Neutrophil (primary cell): ENCODE results near the gene MYO3B.
"Not testable (repeated sequence)": the region's sequence is repeated elsewhere in the genome, so short reads cannot be mapped to it uniquely, and the experiment has no call there.

Experiments used
- H3K27ac ChIP-seq: fragments of 200-600 bp; sonication (generic); 2 replicates; pipeline ENCODE4 v1.5.1; 2016; ENCODE audit warnings: mild to moderate bottlenecking, moderate library complexity
- H3K27me3 ChIP-seq: fragments of 200-600 bp; sonication (generic); 2 replicates; pipeline ENCODE4 v1.6.0; 2016; ENCODE audit warnings: mild to moderate bottlenecking
- H3K36me3 ChIP-seq: fragments of 200-600 bp; sonication (generic); 2 replicates; pipeline ENCODE4 v1.5.1; 2017
- H3K4me1 ChIP-seq, 2 experiments: fragments of 200-600 bp in 1 of 2; sonication (generic) in 1 of 2; 1 replicate in 1 of 2; 2 replicates in 1 of 2; pipeline versions ENCODE4 v1.5.1 to v1.6.1; 2013 to 2016; ENCODE audit warnings: low read depth in 1 of 2, low read length in 1 of 2, mild to moderate bottlenecking in 1 of 2, moderate library complexity in 1 of 2; ENCODE audit not compliant: control insufficient read depth in 1 of 2, insufficient read depth in 1 of 2
- H3K4me3 ChIP-seq, 2 experiments: fragments of 200-600 bp in 1 of 2; sonication (generic) in 1 of 2; 1 replicate in 1 of 2; 2 replicates in 1 of 2; pipeline ENCODE4 v1.5.1; 2013 to 2016; ENCODE audit warnings: low read depth in 1 of 2, low read length in 1 of 2, mild to moderate bottlenecking in 1 of 2, moderate library complexity in 1 of 2
- H3K9me3 ChIP-seq: fragments of 200-600 bp; sonication (generic); 2 replicates; pipeline ENCODE4 v1.5.1; 2016
- TF ChIP-seq, protein P1 (sequence below): fragments of 200-600 bp; sonication (generic); IDR thresholded peaks from 2 replicates; pipeline ENCODE4 v1.5.1; 2016; ENCODE audit warnings: antibody characterized with exemption

MYO3B gene

DNA sequence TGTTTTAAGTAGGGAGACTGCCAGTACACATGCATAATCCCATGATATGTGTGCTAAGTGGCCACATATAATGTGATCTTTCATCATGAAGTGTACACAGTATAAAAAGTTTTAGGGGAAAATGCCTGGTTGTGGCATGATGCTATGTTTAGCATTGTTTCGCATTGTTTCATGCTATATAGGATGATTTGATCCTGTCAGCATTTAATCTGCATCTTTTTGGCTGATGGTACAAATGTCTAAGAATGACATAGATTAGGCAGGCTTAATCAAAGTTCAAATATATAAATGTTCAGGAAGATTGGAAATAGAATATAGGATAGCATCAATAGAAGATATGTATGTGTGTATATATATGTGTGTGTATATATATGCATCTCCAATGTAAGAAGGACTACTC lies 83.6 kb downstream of the MYO3B start:
- Histone ChIP-seq H3K36me3 (no peaks in the 10 kb centered on the region), H3K27me3 (no peaks in the 10 kb centered on the region), H3K4me1 (no peaks in the 10 kb centered on the region), H3K27ac (no peak overlapping the region), H3K4me3 (no peak overlapping the region), H3K9me3 (no peaks in the 10 kb centered on the region)
- TF ChIP-seq, protein P1, sequence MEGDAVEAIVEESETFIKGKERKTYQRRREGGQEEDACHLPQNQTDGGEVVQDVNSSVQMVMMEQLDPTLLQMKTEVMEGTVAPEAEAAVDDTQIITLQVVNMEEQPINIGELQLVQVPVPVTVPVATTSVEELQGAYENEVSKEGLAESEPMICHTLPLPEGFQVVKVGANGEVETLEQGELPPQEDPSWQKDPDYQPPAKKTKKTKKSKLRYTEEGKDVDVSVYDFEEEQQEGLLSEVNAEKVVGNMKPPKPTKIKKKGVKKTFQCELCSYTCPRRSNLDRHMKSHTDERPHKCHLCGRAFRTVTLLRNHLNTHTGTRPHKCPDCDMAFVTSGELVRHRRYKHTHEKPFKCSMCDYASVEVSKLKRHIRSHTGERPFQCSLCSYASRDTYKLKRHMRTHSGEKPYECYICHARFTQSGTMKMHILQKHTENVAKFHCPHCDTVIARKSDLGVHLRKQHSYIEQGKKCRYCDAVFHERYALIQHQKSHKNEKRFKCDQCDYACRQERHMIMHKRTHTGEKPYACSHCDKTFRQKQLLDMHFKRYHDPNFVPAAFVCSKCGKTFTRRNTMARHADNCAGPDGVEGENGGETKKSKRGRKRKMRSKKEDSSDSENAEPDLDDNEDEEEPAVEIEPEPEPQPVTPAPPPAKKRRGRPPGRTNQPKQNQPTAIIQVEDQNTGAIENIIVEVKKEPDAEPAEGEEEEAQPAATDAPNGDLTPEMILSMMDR: no peak

DNA sequence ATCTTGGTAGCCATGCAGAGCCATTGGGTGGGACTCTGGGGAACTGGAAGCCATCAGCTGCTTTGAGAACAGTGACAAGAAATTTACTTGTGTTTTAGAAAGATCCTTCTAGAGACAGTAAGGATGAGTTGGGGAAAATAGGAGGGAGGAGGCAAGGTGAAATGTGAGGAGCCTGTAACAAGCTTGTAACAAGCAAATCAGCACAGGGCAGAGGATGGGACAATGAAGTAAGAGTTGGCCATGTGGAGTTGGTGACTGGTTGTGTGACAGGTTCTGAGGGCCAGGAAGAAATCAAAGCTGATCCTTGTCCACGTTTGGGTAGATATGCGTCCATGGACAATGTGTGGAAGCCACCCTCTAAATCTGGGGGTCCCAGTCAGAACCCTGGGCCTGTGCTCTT lies 84.4 kb downstream of the MYO3B start:
- no peak overlapping the region for H3K27ac ChIP-seq
- no peaks in the 10 kb centered on the region for H3K27me3 ChIP-seq
- no peaks in the 10 kb centered on the region for H3K9me3 ChIP-seq
- H3K4me1 ChIP-seq: no peaks in the 10 kb centered on the region
- TF ChIP-seq, protein P1: no peak
- no peak overlapping the region for H3K4me3 ChIP-seq
- H3K36me3 ChIP-seq: no peaks in the 10 kb centered on the region

DNA sequence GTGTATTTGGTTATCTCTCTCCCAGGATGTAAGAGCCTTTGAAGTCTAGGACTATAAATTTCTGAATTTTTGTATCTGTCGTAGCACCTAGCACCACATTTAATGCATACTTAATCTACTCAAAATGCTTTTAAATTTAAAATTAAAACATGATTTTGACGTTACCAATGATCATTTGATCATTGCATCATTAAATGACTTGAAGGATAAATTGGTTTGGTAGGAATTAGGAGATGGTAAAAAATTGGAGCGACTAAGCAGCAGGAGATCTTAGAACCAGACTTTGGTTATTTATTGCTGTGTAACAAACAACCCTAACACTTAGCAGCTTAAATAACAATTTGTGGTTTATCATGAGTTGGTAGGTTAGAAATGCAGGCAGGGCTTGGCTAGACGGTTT lies 84.9 kb downstream of the MYO3B start:
- TF ChIP-seq, protein P1: no peak
- Histone ChIP-seq H3K4me1 (no peaks in the 10 kb centered on the region), H3K36me3 (no peaks in the 10 kb centered on the region), H3K9me3 (no peaks in the 10 kb centered on the region), H3K27ac (no peak overlapping the region), H3K27me3 (no peaks in the 10 kb centered on the region), H3K4me3 (no peak overlapping the region)

DNA sequence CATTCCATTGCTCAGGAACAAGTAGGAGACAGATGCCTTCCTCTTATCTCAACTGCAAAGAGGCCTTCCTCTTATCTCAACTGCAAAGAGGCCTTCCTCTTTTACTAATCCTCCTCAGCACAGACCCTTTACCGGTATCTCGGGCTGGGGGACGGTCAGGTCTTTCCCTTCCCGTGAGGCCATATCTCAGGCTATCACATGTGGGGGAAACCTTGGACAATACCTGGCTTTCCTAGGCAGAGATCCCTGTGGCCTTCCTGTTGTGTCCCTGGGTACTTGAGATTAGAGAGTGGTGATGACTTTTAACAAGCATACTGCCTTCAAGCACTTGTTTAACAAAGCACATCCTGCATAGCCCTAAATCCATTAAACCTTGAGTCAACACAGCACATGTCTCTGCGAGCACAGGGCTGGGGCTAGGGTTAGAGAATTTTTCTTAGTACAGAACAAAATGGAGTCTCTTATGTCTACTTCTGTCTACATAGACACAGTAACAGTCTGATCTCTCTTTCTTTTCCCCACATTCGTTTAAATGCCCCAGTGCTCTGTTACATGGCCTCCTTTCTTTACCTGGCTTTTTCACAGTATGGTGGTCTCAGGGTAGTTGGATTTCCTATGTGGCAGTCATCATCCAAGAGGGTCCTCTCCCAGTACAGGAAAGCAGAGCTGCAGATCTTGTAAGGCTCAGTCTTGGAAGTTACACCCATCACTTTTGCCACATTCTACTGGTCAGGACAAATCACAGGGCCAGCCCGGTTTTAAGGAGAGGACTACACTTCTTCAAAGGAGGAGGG lies 86.0 kb downstream of the MYO3B start:
- H3K36me3 ChIP-seq, H3K27me3 ChIP-seq, H3K4me3 ChIP-seq, H3K9me3 ChIP-seq, H3K27ac ChIP-seq, H3K4me1 ChIP-seq: not testable (repeated sequence)

DNA sequence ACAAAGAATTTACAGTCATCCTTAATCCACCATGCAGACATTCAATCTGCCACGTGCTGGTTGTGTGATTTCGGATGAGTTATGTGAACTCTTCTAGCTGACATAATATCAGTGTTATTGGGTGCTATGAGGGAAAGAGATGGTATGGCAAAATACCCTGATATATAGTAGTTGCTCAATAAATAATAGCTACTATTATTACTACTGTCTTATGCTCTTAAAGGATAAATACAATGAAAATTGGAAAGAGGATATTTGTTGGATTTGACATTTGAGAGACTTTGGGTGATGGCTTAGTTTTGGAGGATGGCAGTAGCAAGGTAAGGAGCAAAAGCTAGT lies 86.5 kb downstream of the MYO3B start:
- TF ChIP-seq, protein P1: no peak
- Histone ChIP-seq H3K9me3 (no peaks in the 10 kb centered on the region), H3K4me3 (no peak overlapping the region), H3K36me3 (no peaks in the 10 kb centered on the region), H3K27me3 (peaks cover 8% of the 10 kb centered on the region), H3K4me1 (no peaks in the 10 kb centered on the region), H3K27ac (no peak overlapping the region)

DNA sequence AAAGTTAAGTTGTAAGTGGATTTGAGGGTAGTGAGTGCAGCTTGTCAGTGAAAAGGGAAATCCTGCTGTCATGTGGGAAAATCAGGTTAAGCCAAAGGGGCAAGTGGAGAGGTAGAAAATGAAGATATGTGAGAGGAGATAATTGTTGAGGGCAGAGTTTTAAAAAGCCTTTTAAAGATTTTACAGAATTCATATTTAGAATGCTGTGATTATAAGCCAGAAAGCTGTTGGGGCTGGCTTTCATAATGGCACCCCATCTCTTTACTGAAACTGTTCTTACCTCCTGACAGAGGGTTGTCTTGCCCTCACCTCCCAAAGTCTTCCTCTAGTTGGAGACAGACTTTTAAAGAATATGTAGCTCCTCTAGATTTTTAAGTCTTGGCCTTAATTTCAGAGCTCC lies 86.9 kb downstream of the MYO3B start:
- Histone ChIP-seq H3K9me3 (no peaks in the 10 kb centered on the region), H3K4me1 (no peaks in the 10 kb centered on the region), H3K36me3 (no peaks in the 10 kb centered on the region), H3K27me3 (peaks cover 11% of the 10 kb centered on the region), H3K27ac (no peak overlapping the region), H3K4me3 (no peak overlapping the region)
- TF ChIP-seq, protein P1: no peak
